HEK293 (cell line): ENCODE results near the gene HOXB4.

Source experiments
- KLF1 ChIP-seq: fragments of 450-650 bp; formaldehyde crosslinking; IDR thresholded peaks from 2 replicates; pipeline ENCODE4 v1.5.1; 2016; ENCODE audit warnings: missing biosample characterization, missing genetic modification characterization
- REST ChIP-seq: fragments of 450-650 bp; formaldehyde crosslinking; IDR thresholded peaks from 2 replicates; pipeline ENCODE4 v1.5.1; 2016; ENCODE audit warnings: missing biosample characterization, missing genetic modification characterization
- ZNF121 ChIP-seq: fragments of 450-650 bp; formaldehyde crosslinking; IDR thresholded peaks from 2 replicates; pipeline ENCODE4 v1.5.1; 2016; ENCODE audit warnings: missing biosample characterization, missing genetic modification characterization
- ZNF510 ChIP-seq: fragments of 450-650 bp; formaldehyde crosslinking; IDR thresholded peaks from 2 replicates; pipeline ENCODE4 v1.5.1; 2018; ENCODE audit warnings: mild to moderate bottlenecking, missing genetic modification characterization, missing biosample characterization; ENCODE audit not compliant: insufficient replicate concordance
- ZNF580 ChIP-seq: fragments of 450-650 bp; formaldehyde crosslinking; IDR thresholded peaks from 2 replicates; pipeline ENCODE4 v1.5.1; 2016; ENCODE audit warnings: missing biosample characterization, missing genetic modification characterization

- TF ChIP-seq REST (tag by site-specific recombination) = no peak
- TF ChIP-seq ZNF121 (tag by site-specific recombination) = no peak
- TF ChIP-seq KLF1 (tag by site-specific recombination) = no peak
- TF ChIP-seq ZNF510 (tag by site-specific recombination) = no peak
- no peak for TF ChIP-seq ZNF580 (tag by site-specific recombination)
Observed at GRCh38 chr17:48575673-48576478, 2.3 kb downstream of the HOXB4 start.
